Panc1 (cell line): ENCODE measurements around the gene AGBL3. TPM values are rescaled to one million over a fixed set of nuclear protein-coding genes. Genes with fewer than 3 reads are reported as not detected.

Source experiments
- ATAC-seq: fragments of 200-7000 bp; cut with Tn5 transposase; 2 replicates; pipeline ENCODE4 v1.9.1; 2020; ENCODE audit warnings: mild to moderate bottlenecking, moderate library complexity
- BruUV-seq: library from RNA; stranded (reverse); fragments of 400-500 nt; replicated peaks from 2 replicates; lab custom pipeline; 2021; lab: Mats Ljungman, UMichigan
- CTCF ChIA-PET: fragments of 300-600 bp; sonication (Branson Sonifier 250); formaldehyde crosslinking; loops from one replicate; lab custom pipeline; 2022; ENCODE audit warnings: antibody characterized with exemption; lab: Charles Lee
- POLR2A ChIA-PET: fragments of 300-600 bp; sonication (Branson Sonifier 250); formaldehyde crosslinking; loops from one replicate; lab custom pipeline; 2022; ENCODE audit warnings: antibody characterized with exemption; lab: Charles Lee
- DNase-seq: peaks from one replicate; pipeline ENCODE4 v3.0.0-alpha.2; 2010; ENCODE audit warnings: low read depth, low spot score
- H3K27ac ChIP-seq: 2 replicates; pipeline ENCODE4 v1.5.1; 2011; ENCODE audit warnings: mild to moderate bottlenecking, low read length, inconsistent platforms
- H3K27me3 ChIP-seq: fragments of 200-500 bp; sonication (Bioruptor generic); 2 replicates; pipeline ENCODE4 v1.6.0; 2014; ENCODE audit warnings: low read length, inconsistent platforms; ENCODE audit not compliant: control insufficient read depth, insufficient read depth
- H3K36me3 ChIP-seq: fragments of 200-500 bp; sonication (Bioruptor generic); 2 replicates; pipeline ENCODE4 v1.5.1; 2014; ENCODE audit warnings: inconsistent platforms, mild to moderate bottlenecking, low read length, moderate library complexity; ENCODE audit not compliant: control insufficient read depth, insufficient read depth
- H3K4me1 ChIP-seq: 2 replicates; pipeline ENCODE4 v1.5.1; 2011; ENCODE audit warnings: inconsistent platforms, mild to moderate bottlenecking, low read length, moderate library complexity; ENCODE audit not compliant: control insufficient read depth, insufficient read depth
- H3K4me3 ChIP-seq, 2 experiments: 2 replicates each; pipeline ENCODE4 v1.5.1; 2011 to 2012; ENCODE audit warnings: low read depth in 2 of 2, low read length in 2 of 2, mild to moderate bottlenecking in 2 of 2, inconsistent platforms in 1 of 2, moderate library complexity in 1 of 2
- H3K9me3 ChIP-seq: fragments of 200-500 bp; sonication (Bioruptor generic); 2 replicates; pipeline ENCODE4 v1.5.1; 2014; ENCODE audit warnings: low read depth, mild to moderate bottlenecking, inconsistent platforms, low read length, moderate library complexity; ENCODE audit not compliant: control insufficient read depth, insufficient read depth
- POLR2AphosphoS5 ChIP-seq: IDR thresholded peaks from 2 replicates; pipeline ENCODE4 v1.6.1; 2012; ENCODE audit warnings: mild to moderate bottlenecking, low read depth, low read length, moderate library complexity
- REST ChIP-seq, 2 experiments: IDR thresholded peaks; 2 replicates each; pipeline ENCODE4 v1.6.1; 2011 to 2012; ENCODE audit warnings: low read depth in 2 of 2, control low read depth in 1 of 2, low read length in 1 of 2, mild to moderate bottlenecking in 1 of 2, moderate library complexity in 1 of 2; ENCODE audit not compliant: insufficient read depth in 1 of 2
- SIN3A ChIP-seq: IDR thresholded peaks from 2 replicates; pipeline ENCODE4 v1.6.1; 2012; ENCODE audit warnings: low read depth, mild to moderate bottlenecking, low read length, moderate library complexity, borderline replicate concordance; ENCODE audit not compliant: insufficient read depth
- TCF7L2 ChIP-seq: IDR thresholded peaks from 2 replicates; pipeline ENCODE4 v1.6.1; 2011; ENCODE audit warnings: mild to moderate bottlenecking, low read depth, low read length, inconsistent platforms
- in situ Hi-C: cut with HindIII; loops from 2 replicates; pipeline ENCODE4 v1.10.0; 2016; ENCODE audit warnings: low sequenced_read_pairs, low pct_unique_long_range_greater_than_20kb
- intact Hi-C: fragments of 100-400 bp; cut with micrococcal nuclease; formaldehyde crosslinking; loops from one replicate; pipeline ENCODE4 v1.10.0; 2022; ENCODE audit not compliant: unreplicated experiment
- total RNA-seq: library from RNA; stranded (reverse); gene quantifications from one replicate; pipeline ENCODE4 v1.2.1, GENCODE V29; 2021; ENCODE audit not compliant: unreplicated experiment
- TF ChIP-seq, protein P1 (sequence below): fragments of 450-650 bp; IDR thresholded peaks from 2 replicates; pipeline ENCODE4 v1.5.1; 2017; ENCODE audit warnings: mild to moderate bottlenecking

Gene AGBL3
- total RNA-seq, 1 experiment from 2014 or later = 2.5 TPM

- intact Hi-C loops = no loop called here
- Histone ChIP-seq H3K27me3 (no peaks in the 10 kb centered on the region), H3K4me3 (no peak overlapping the region), H3K36me3 (no peaks in the 10 kb centered on the region), H3K27ac (no peak overlapping the region), H3K9me3 (no peaks in the 10 kb centered on the region), H3K4me1 (no peaks in the 10 kb centered on the region)
- BruUV-seq = no TSS peak
- in situ Hi-C loops = no loop called here
- no peak for ATAC-seq
- POLR2A ChIA-PET = no interaction called here
- no peak for DNase-seq
- CTCF ChIA-PET = no interaction called here
- no peak for TF ChIP-seq REST (IDR thresholded peaks at IDR 0.05; ENCODE audit: insufficient read depth in 1 of 2, low read depth in 2 of 2, low read length in 1 of 2)
- TF ChIP-seq, protein P1, sequence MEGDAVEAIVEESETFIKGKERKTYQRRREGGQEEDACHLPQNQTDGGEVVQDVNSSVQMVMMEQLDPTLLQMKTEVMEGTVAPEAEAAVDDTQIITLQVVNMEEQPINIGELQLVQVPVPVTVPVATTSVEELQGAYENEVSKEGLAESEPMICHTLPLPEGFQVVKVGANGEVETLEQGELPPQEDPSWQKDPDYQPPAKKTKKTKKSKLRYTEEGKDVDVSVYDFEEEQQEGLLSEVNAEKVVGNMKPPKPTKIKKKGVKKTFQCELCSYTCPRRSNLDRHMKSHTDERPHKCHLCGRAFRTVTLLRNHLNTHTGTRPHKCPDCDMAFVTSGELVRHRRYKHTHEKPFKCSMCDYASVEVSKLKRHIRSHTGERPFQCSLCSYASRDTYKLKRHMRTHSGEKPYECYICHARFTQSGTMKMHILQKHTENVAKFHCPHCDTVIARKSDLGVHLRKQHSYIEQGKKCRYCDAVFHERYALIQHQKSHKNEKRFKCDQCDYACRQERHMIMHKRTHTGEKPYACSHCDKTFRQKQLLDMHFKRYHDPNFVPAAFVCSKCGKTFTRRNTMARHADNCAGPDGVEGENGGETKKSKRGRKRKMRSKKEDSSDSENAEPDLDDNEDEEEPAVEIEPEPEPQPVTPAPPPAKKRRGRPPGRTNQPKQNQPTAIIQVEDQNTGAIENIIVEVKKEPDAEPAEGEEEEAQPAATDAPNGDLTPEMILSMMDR = no peak
- TF ChIP-seq SIN3A = no peak
- TF ChIP-seq POLR2AphosphoS5 = no peak
- TF ChIP-seq TCF7L2 = no peak
Observed at GRCh38 chr7:134949171-134949570, 37.1 kb upstream of the AGBL3 start.

DNA sequence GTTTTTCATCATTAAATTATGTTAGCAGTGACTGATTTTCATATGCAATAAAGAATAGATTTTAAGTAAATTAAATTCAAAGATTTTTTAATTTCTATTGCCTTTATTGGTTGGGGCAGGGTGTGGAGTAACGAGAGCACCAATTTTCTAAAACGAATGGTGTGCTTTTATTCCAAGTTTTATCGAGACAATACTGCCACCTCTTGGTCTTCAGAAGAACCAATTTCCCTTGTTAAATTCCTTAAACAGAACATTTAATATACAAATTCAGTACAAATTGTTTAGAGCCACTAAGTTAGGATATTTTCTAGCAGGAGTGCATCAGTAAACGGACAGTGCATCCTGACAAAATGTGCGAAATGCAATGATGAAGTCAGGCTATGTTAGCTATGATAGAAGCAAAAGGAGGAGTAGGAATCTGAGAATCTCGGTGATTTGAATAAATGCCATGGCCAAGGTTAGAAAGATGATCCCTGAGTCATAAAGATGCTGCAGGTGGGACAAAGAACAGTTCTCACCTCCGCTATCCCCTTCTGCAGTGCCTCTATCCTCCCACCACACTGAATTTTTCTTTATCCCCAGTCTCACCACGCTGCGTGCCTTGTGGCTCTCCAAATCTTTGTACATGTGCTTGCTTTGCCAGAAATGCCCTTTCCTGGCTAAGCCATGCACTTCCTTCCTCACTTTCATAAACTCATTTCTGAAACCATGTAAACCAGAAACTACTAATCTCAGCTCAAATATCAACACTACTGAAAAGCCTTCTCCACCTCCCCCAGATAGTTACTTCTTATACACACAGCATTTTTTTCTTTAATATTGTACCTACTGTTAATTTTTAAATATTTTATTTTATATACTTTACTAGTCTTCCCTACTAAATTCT is 31.9 kb upstream of the AGBL3 start:
- POLR2A ChIA-PET = no interaction called here
- TF ChIP-seq, protein P1 = peak; percentile 69; the same call in 1 of the 2 replicates
- no peak for TF ChIP-seq SIN3A
- in situ Hi-C loops (no loop called here), intact Hi-C loops (loop anchor here (10.0 kb wide), 1 partner anchor 520 kb away; no protein-coding TSS in a partner anchor)
- Histone ChIP-seq H3K4me1 (no peaks in the 10 kb centered on the region), H3K9me3 (no peaks in the 10 kb centered on the region), H3K4me3 (no peak overlapping the region), H3K27ac (no peak overlapping the region), H3K36me3 (no peaks in the 10 kb centered on the region), H3K27me3 (no peaks in the 10 kb centered on the region)
- DNase-seq = no peak
- ATAC-seq = no peak
- BruUV-seq = no TSS peak
- CTCF ChIA-PET = no interaction called here
